K562 treated with DMSO at 1 percent for 48 hours (cell line): Measurements from ENCODE around the gene ALDH1L1. TPM values are rescaled to one million over a fixed set of nuclear protein-coding genes. Genes with fewer than 3 reads are reported as not detected.

Experiments used
- total RNA-seq: library from RNA; unstranded; fragments of 300-600 nt; gene quantifications from 2 replicates; pipeline ENCODE4 v1.2.3, GENCODE V29; 2022; ENCODE audit warnings: low replicate concordance; ENCODE audit errors: extremely low read depth

Gene ALDH1L1
- not detected in 2 replicates for total RNA-seq

GRCh38 chr3:126180477-126181397 is at the start of gene ALDH1L1:
Gene ALDH1L1 (minus strand): TSS chr3:126180586. CDS start chr3:126160979, 19,607 bp downstream.

GRCh38 chr3:126083913-126084767 is 96.2 kb downstream of the ALDH1L1 start, which contains the start of gene SLC41A3:
Gene SLC41A3 (minus strand): TSS chr3:126084124. CDS start chr3:126068219, 15,905 bp downstream.

Other genes with a start within 250 kb of the ALDH1L1 start
- not detected in 2 replicates for gene ROPN1B, start 211.4 kb downstream of the ALDH1L1 start, total RNA-seq
- not detected in 2 replicates for gene SLC41A3, start 96.5 kb downstream of the ALDH1L1 start, total RNA-seq
- not detected in 2 replicates for gene KLF15, start 176.8 kb upstream of the ALDH1L1 start, total RNA-seq
- gene CFAP100, start 214.3 kb upstream of the ALDH1L1 start, total RNA-seq, result not detected in 2 replicates